Vagina (tissue), 2 donors: ENCODE data around the gene TMC4.

Experiments
- POLR2A ChIP-seq, 2 donors: fragments of 450-650 bp; IDR thresholded peaks; one replicate each; pipeline ENCODE4 v1.6.1; 2017; ENCODE audit warnings: antibody characterized with exemption in 2 of 2, mild to moderate bottlenecking in 2 of 2, moderate library complexity in 2 of 2
- POLR2AphosphoS5 ChIP-seq, 2 donors: sonication (generic); formaldehyde crosslinking; IDR thresholded peaks; one replicate each; pipeline ENCODE4 v1.9.0; 2017; ENCODE audit warnings: antibody characterized with exemption in 2 of 2, mild to moderate bottlenecking in 2 of 2, low read depth in 1 of 2; ENCODE audit not compliant: insufficient read depth in 1 of 2
- TF ChIP-seq, protein P1 (sequence below), 3 experiments: fragments of 450-650 bp in 2 of 3; fragments of 200-600 bp in 1 of 3; sonication (generic) in 1 of 3; IDR thresholded peaks; one replicate each; pipeline ENCODE4 v1.5.1; 2017 to 2019; ENCODE audit warnings: antibody characterized with exemption in 3 of 3, mild to moderate bottlenecking in 2 of 3, moderate library complexity in 2 of 3

DNA sequence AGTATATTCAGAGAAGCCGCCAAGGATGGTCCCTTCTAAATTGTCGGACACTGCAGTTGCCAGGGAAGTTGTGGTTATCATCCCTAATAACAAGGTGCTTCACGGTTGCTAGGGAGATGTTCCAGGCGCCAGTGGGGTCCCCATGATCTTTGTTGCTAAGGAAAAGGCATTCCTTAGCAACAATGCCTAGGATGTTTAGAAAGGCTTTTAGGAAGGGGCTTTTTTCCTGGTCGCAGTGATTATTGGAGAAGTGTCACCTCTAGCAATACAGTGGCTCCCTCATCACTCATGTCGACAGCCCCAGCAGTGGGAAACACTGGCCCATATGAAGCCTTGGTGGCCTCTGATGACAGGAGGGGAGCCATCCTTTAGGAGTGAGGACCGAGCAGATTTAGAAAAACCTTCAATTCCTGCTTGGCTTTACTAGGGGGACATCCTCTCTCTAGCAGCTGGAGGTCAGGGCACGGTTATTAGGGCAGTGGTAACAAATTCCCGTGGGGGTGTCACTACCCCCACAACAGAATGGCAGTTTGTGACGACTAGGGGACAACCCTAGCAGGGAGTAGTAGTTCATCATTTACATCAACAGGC is 6.4 kb upstream of the TMC4 start:
- TF ChIP-seq, protein P1, sequence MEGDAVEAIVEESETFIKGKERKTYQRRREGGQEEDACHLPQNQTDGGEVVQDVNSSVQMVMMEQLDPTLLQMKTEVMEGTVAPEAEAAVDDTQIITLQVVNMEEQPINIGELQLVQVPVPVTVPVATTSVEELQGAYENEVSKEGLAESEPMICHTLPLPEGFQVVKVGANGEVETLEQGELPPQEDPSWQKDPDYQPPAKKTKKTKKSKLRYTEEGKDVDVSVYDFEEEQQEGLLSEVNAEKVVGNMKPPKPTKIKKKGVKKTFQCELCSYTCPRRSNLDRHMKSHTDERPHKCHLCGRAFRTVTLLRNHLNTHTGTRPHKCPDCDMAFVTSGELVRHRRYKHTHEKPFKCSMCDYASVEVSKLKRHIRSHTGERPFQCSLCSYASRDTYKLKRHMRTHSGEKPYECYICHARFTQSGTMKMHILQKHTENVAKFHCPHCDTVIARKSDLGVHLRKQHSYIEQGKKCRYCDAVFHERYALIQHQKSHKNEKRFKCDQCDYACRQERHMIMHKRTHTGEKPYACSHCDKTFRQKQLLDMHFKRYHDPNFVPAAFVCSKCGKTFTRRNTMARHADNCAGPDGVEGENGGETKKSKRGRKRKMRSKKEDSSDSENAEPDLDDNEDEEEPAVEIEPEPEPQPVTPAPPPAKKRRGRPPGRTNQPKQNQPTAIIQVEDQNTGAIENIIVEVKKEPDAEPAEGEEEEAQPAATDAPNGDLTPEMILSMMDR (IDR thresholded peaks at IDR 0.05) = no peak
- TF ChIP-seq POLR2A (IDR thresholded peaks at IDR 0.05) (no peak), POLR2AphosphoS5 (IDR thresholded peaks at IDR 0.05; ENCODE audit: insufficient read depth in 1 of 2, low read depth in 1 of 2) (no peak)
